ENCODE measurements around the gene TAOK1.

TAOK1 gene

GRCh38 chr17:29593591-29594518 lies 203.7 kb downstream of the TAOK1 start:
- peaks cover 17% of the 10 kb centered on the region for H3K27me3 Mint-ChIP-seq
- H3K27ac Mint-ChIP-seq, result no peak overlapping the region
- CTCF ChIA-PET, result interaction anchor here (0.7 to 5.0 kb wide), 9 partner anchors 8 to 224 kb away, joined by 3 to 48 read pairs (median 14); partner anchors contain the start of genes ABHD15, CORO6 and TP53I13
- DNase-seq, result peak; percentile 60
- no peaks in the 10 kb centered on the region for H3K9me3 Mint-ChIP-seq
- H3K4me3 Mint-ChIP-seq, result peak overlapping the region; percentile 71
- peaks cover 38% of the 10 kb centered on the region for H3K4me1 Mint-ChIP-seq
- H3K36me3 Mint-ChIP-seq, result no peaks in the 10 kb centered on the region

GRCh38 chr17:29594519-29595090 lies 204.4 kb downstream of the TAOK1 start:
- CTCF ChIA-PET, result interaction anchor here (1.0 to 5.0 kb wide), 4 partner anchors 9 to 25 kb away, joined by 3 to 48 read pairs (median 26); partner anchors contain the start of gene CORO6
- peak overlapping the region; percentile 71 for H3K4me3 Mint-ChIP-seq
- H3K27ac Mint-ChIP-seq, result no peak overlapping the region
- no peaks in the 10 kb centered on the region for H3K9me3 Mint-ChIP-seq
- DNase-seq, result no peak
- no peaks in the 10 kb centered on the region for H3K36me3 Mint-ChIP-seq
- peaks cover 23% of the 10 kb centered on the region for H3K27me3 Mint-ChIP-seq
- H3K4me1 Mint-ChIP-seq, result peaks cover 38% of the 10 kb centered on the region

GRCh38 chr17:29595107-29595942 lies 205.2 kb downstream of the TAOK1 start:
- H3K36me3 Mint-ChIP-seq, result no peaks in the 10 kb centered on the region
- H3K27ac Mint-ChIP-seq, result no peak overlapping the region
- H3K4me3 Mint-ChIP-seq, result no peak overlapping the region
- peaks cover 23% of the 10 kb centered on the region for H3K27me3 Mint-ChIP-seq
- peaks cover 33% of the 10 kb centered on the region for H3K4me1 Mint-ChIP-seq
- no peak for DNase-seq
- H3K9me3 Mint-ChIP-seq, result no peaks in the 10 kb centered on the region
- CTCF ChIA-PET, result interaction anchor here (0.9 to 5.0 kb wide), 4 partner anchors 9 to 22 kb away, joined by 3 to 48 read pairs (median 4); no protein-coding TSS in a partner anchor

GRCh38 chr17:29595943-29596774 lies 206.0 kb downstream of the TAOK1 start:
- Mint-ChIP-seq H3K4me3 (no peak overlapping the region), H3K27ac (no peak overlapping the region), H3K9me3 (no peaks in the 10 kb centered on the region), H3K36me3 (no peaks in the 10 kb centered on the region), H3K27me3 (peaks cover 23% of the 10 kb centered on the region), H3K4me1 (peaks cover 24% of the 10 kb centered on the region)
- DNase-seq, result no peak
- CTCF ChIA-PET, result interaction anchor here (0.9 to 1.8 kb wide), 2 partner anchors 17 to 227 kb away, joined by 4 to 6 read pairs; no protein-coding TSS in a partner anchor

GRCh38 chr17:29596811-29597210 lies 206.6 kb downstream of the TAOK1 start:
- Mint-ChIP-seq H3K4me1 (peaks cover 18% of the 10 kb centered on the region), H3K27ac (no peak overlapping the region), H3K27me3 (peaks cover 23% of the 10 kb centered on the region), H3K4me3 (no peak overlapping the region), H3K9me3 (no peaks in the 10 kb centered on the region), H3K36me3 (no peaks in the 10 kb centered on the region)
- CTCF ChIA-PET, result interaction anchor here (1.8 kb wide), 2 partner anchors 21 to 227 kb away, joined by 6 to 8 read pairs; no protein-coding TSS in a partner anchor
- DNase-seq, result no peak

- Mint-ChIP-seq H3K36me3 (no peaks in the 10 kb centered on the region), H3K4me1 (peaks cover 10% of the 10 kb centered on the region), H3K27me3 (peaks cover 23% of the 10 kb centered on the region), H3K4me3 (no peak overlapping the region), H3K9me3 (no peaks in the 10 kb centered on the region), H3K27ac (no peak overlapping the region)
- DNase-seq, result no peak
- CTCF ChIA-PET, result interaction anchor here (1.8 to 2.5 kb wide), 3 partner anchors 11 to 228 kb away, joined by 6 to 8 read pairs (median 7); no protein-coding TSS in a partner anchor
These were observed 207.4 kb downstream of the TAOK1 start for GRCh38 chr17:29597361-29598172.
